K562 (cell line): ENCODE measurements around the gene MRPL3. TPM values are rescaled to one million over a fixed set of nuclear protein-coding genes. Genes with fewer than 3 reads are reported as not detected.

Experiments used
- BCOR ChIP-seq: fragments of 450-650 bp; IDR thresholded peaks from 2 replicates; pipeline ENCODE4 v1.6.1; 2016
- CBX1 ChIP-seq: sonication (generic); IDR thresholded peaks from 2 replicates; pipeline ENCODE4 v1.6.1; 2016; ENCODE audit warnings: antibody characterized with exemption, low read depth, mild to moderate bottlenecking
- CREB1 ChIP-seq, 2 experiments: sonication (generic) in 1 of 2; formaldehyde crosslinking in 1 of 2; IDR thresholded peaks; 2 replicates each; pipeline versions ENCODE4 v1.6.1 to v1.8.0; 2012 to 2022; ENCODE audit warnings: inconsistent platforms in 1 of 2, mild to moderate bottlenecking in 1 of 2, missing genetic modification reagents in 1 of 2, moderate library complexity in 1 of 2
- EP300 ChIP-seq: IDR thresholded peaks from 2 replicates; pipeline ENCODE4 v1.6.1; 2012; ENCODE audit warnings: low read length, improper control_type of control experiment
- HMBOX1 ChIP-seq: sonication (generic); IDR thresholded peaks from 2 replicates; pipeline ENCODE4 v1.6.1; 2016
- HMG20B ChIP-seq: fragments of 250-450 bp; sonication (Bioruptor Pico); IDR thresholded peaks from 2 replicates; pipeline ENCODE4 v1.5.0; 2021; ENCODE audit warnings: mild to moderate bottlenecking
- KDM4B ChIP-seq, 2 experiments: fragments of 450-650 bp in 1 of 2; sonication (generic) in 1 of 2; IDR thresholded peaks; 2 replicates each; pipeline ENCODE4 v1.6.1; 2016 to 2017; ENCODE audit warnings: borderline replicate concordance in 2 of 2, antibody characterized with exemption in 1 of 2, low read depth in 1 of 2, mild to moderate bottlenecking in 1 of 2
- MLX ChIP-seq, 2 experiments: fragments of 450-650 bp in 1 of 2; sonication (generic) in 1 of 2; formaldehyde crosslinking; conservative IDR thresholded peaks; 2 replicates each; pipeline versions ENCODE4 v1.4.0 to v1.8.1; 2020 to 2022; ENCODE audit warnings: mild to moderate bottlenecking in 1 of 2, missing genetic modification reagents in 1 of 2
- POLR2A ChIP-seq: fragments of 450-650 bp; conservative IDR thresholded peaks from 2 replicates; pipeline ENCODE4 v1.6.1; 2016
- RNF219 ChIP-seq: fragments of 250-450 bp; sonication (Bioruptor Pico); IDR thresholded peaks from 2 replicates; pipeline ENCODE4 v1.5.0; 2022; ENCODE audit warnings: mild to moderate bottlenecking
- TAF15 ChIP-seq: fragments of 200-400 bp; formaldehyde crosslinking; IDR thresholded peaks from 2 replicates; pipeline ENCODE4 v1.6.1; 2017; ENCODE audit warnings: mild to moderate bottlenecking, low read depth, low read length, moderate library complexity
- TCF15 ChIP-seq: fragments of 250-450 bp; sonication (Bioruptor Pico); IDR thresholded peaks from 2 replicates; pipeline ENCODE4 v1.8.0; 2022; ENCODE audit warnings: moderate library complexity, mild to moderate bottlenecking, inconsistent platforms
- ZBTB5 ChIP-seq: fragments of 450-650 bp; IDR thresholded peaks from 2 replicates; pipeline ENCODE4 v1.6.1; 2017; ENCODE audit warnings: antibody characterized with exemption
- ZNF174 ChIP-seq: fragments of 250-450 bp; sonication (Bioruptor Pico); IDR thresholded peaks from 2 replicates; pipeline ENCODE4 v1.4.0; 2020; ENCODE audit warnings: mild to moderate bottlenecking
- ZNF395 ChIP-seq: fragments of 200-800 bp; sonication (Bioruptor generic); IDR thresholded peaks from 2 replicates; pipeline ENCODE4 v1.6.1; 2017; ENCODE audit warnings: missing genetic modification characterization, missing compliant biosample characterization
- ZNF398 ChIP-seq: fragments of 250-450 bp; sonication (Bioruptor Pico); IDR thresholded peaks from 2 replicates; pipeline ENCODE4 v1.8.0; 2021; ENCODE audit warnings: moderate library complexity, mild to moderate bottlenecking, inconsistent platforms
- ZNF766 ChIP-seq: fragments of 200-800 bp; sonication (Bioruptor generic); conservative IDR thresholded peaks from 2 replicates; pipeline ENCODE4 v1.6.1; 2016; ENCODE audit warnings: missing genetic modification characterization, missing compliant biosample characterization
- polyA plus RNA-seq, 8 experiments: library from polyadenylated mRNA; depleted of rRNA in 4 of 8; stranded (reverse) in 5 of 8; unstranded in 3 of 8; fragments of >200 nt; fragmentation: Nextera tagmentation in 2 of 8; fragmentation: Illumina TruSeq in 1 of 8; extraction: Ambion mirVana in 2 of 8; extraction: Trizol in 1 of 8; gene quantifications; 2 replicates each; pipeline versions ENCODE4 v1.2.1 to v1.2.3, GENCODE V29; 2011 to 2014; ENCODE audit warnings: inconsistent platforms in 1 of 8, missing spikeins in 1 of 8
- total RNA-seq, 7 experiments: library from RNA; depleted of rRNA in 6 of 7; stranded (reverse); fragments of >200 nt in 6 of 7; fragmentation: Illumina TruSeq in 2 of 7; extraction: Trizol in 2 of 7; gene quantifications; 2 replicates each; pipeline versions ENCODE4 v1.2.1 to v1.2.3, GENCODE V29; 2011 to 2021; ENCODE audit warnings: low replicate concordance in 1 of 7

MRPL3 gene
- total and polyA plus RNA-seq, 9 of the 15 experiments (the other 6 are each of a cell fraction or from before 2014, with no cell fraction given): 81.7 to 340 (median 190) TPM

GRCh38 chr3:131502530-131503319, at the start of gene MRPL3 (continued):
- TF ChIP-seq HMBOX1: no peak
- no peak for TF ChIP-seq ZBTB5
- TF ChIP-seq CREB1 (IDR thresholded peaks at IDR 0.05): peak; percentile 43; the same call in 1 of the 2 replicates
- TF ChIP-seq CREB1 (CRISPR knock-in tag; IDR thresholded peaks at IDR 0.05): peak; percentile 55
- TF ChIP-seq TAF15: no peak
- TF ChIP-seq BCOR: no peak
- TF ChIP-seq ZNF398 (CRISPR knock-in tag): no peak
- TF ChIP-seq ZNF174 (CRISPR knock-in tag): no peak
- TF ChIP-seq CBX1: peak; percentile 92; the same call in 1 of the 2 replicates
- no peak for TF ChIP-seq TCF15 (CRISPR knock-in tag)
- no peak for TF ChIP-seq RNF219 (CRISPR knock-in tag)
- no peak for TF ChIP-seq MLX (CRISPR knock-in tag; conservative IDR thresholded peaks at IDR 0.05)
- TF ChIP-seq POLR2A: peak; percentile 81
- TF ChIP-seq ZNF766 (CRISPR knock-in tag): peak; percentile 50; the same call in 1 of the 2 replicates
- TF ChIP-seq KDM4B (IDR thresholded peaks at IDR 0.05; ENCODE audit: borderline replicate concordance in 2 of 2, low read depth in 1 of 2): peak in 1 of 2 experiments; percentile 89; a peak in 1 of 4 replicates
- TF ChIP-seq HMG20B: no peak
- peak; percentile 93 for TF ChIP-seq ZNF395 (CRISPR knock-in tag)
- TF ChIP-seq EP300: 0 out of 2 replicates have a peak, but pooled peaks have one; percentile 34
